GM12891 (cell line): ENCODE data around the gene KRT31.

Experiments
- DNase-seq: peaks from one replicate; pipeline ENCODE4 v3.0.0; 2011; ENCODE audit warnings: low spot score; ENCODE audit not compliant: insufficient read length
- FAIRE-seq: peaks from 2 replicates; lab custom pipeline; 2011; peaks lifted over from hg19 to GRCh38; lab: Jason Lieb, UNC
- PAX5 ChIP-seq: IDR thresholded peaks from 2 replicates; pipeline ENCODE4 v1.6.1; 2011; ENCODE audit warnings: low read length, moderate library complexity, mild to moderate bottlenecking; ENCODE audit not compliant: insufficient read depth, severe bottlenecking
- POLR2A ChIP-seq: IDR thresholded peaks from 2 replicates; pipeline ENCODE4 v1.6.1; 2011; ENCODE audit warnings: low read depth, low read length, control low read depth
- POLR2AphosphoS5 ChIP-seq: IDR thresholded peaks from 2 replicates; pipeline ENCODE4 v1.6.1; 2011; ENCODE audit warnings: low read depth, low read length, control low read depth
- POU2F2 ChIP-seq: IDR thresholded peaks from 2 replicates; pipeline ENCODE4 v1.6.1; 2011; ENCODE audit warnings: low read depth, mild to moderate bottlenecking, control low read depth, low read length, moderate library complexity
- SPI1 ChIP-seq: IDR thresholded peaks from 2 replicates; pipeline ENCODE4 v1.6.1; 2011; ENCODE audit warnings: low read depth, low read length, control low read depth
- TAF1 ChIP-seq: IDR thresholded peaks from 2 replicates; pipeline ENCODE4 v1.6.1; 2011; ENCODE audit warnings: low read depth, low read length, control low read depth

The KRT31 gene

GRCh38 chr17:41419716-41420115 is 22.3 kb upstream of the KRT31 start:
- TF ChIP-seq POLR2AphosphoS5 (no peak), TAF1 (no peak), POLR2A (no peak), SPI1 (no peak), POU2F2 (no peak), PAX5 (no peak)
- FAIRE-seq (no peak), DNase-seq (no peak)

- DNase-seq (no peak), FAIRE-seq (no peak)
- no peak for TF ChIP-seq POLR2AphosphoS5
- TF ChIP-seq POU2F2: no peak
- no peak for TF ChIP-seq SPI1
- no peak for TF ChIP-seq TAF1
- no peak for TF ChIP-seq POLR2A
- no peak for TF ChIP-seq PAX5
Measured at GRCh38 chr17:41418116-41418860, 20.9 kb upstream of the KRT31 start.

- no peak for TF ChIP-seq POU2F2
- TF ChIP-seq POLR2AphosphoS5: no peak
- TF ChIP-seq POLR2A: no peak
- TF ChIP-seq SPI1: no peak
- TF ChIP-seq TAF1: no peak
- TF ChIP-seq PAX5: no peak
- FAIRE-seq (no peak), DNase-seq (no peak)
Measured at GRCh38 chr17:41417576-41418015, 20.2 kb upstream of the KRT31 start.

DNA sequence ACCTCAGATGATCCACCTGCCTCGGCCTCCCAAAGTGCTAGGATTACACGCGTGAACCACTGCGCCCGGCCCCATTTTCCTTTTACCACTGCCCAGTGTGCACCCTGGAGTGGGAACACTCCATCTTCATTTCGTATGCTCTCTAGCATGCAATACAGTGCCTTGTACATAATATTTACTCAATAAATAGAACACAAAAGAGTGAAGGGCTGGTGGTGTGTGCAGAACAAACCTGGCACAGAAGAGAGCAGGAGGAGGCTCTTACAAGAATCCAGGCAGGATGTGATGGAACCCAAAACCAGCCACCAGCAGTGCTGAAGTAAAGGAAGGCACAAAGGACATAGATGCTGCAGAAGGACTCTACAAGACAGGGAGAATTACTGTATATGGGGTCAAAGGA is 19.7 kb upstream of the KRT31 start:
- no peak for FAIRE-seq
- TF ChIP-seq SPI1: no peak
- no peak for TF ChIP-seq TAF1
- no peak for TF ChIP-seq POLR2AphosphoS5
- no peak for TF ChIP-seq POLR2A
- no peak for TF ChIP-seq PAX5
- TF ChIP-seq POU2F2: no peak
- DNase-seq: no peak

GRCh38 chr17:41416479-41416878 is 19.1 kb upstream of the KRT31 start:
- no peak for FAIRE-seq
- no peak for DNase-seq
- TF ChIP-seq PAX5 (no peak), POU2F2 (no peak)

GRCh38 chr17:41415833-41416335 is 18.5 kb upstream of the KRT31 start:
- DNase-seq: no peak
- no peak for TF ChIP-seq POU2F2
- no peak for TF ChIP-seq SPI1
- TF ChIP-seq PAX5: no peak
- TF ChIP-seq POLR2A: no peak
- TF ChIP-seq POLR2AphosphoS5: no peak
- no peak for TF ChIP-seq TAF1
- no peak for FAIRE-seq

GRCh38 chr17:41415411-41415810 is 18.0 kb upstream of the KRT31 start:
- DNase-seq (no peak), FAIRE-seq (no peak)
- TF ChIP-seq PAX5 (no peak), POU2F2 (no peak), SPI1 (no peak), TAF1 (no peak), POLR2A (no peak), POLR2AphosphoS5 (no peak)

DNA sequence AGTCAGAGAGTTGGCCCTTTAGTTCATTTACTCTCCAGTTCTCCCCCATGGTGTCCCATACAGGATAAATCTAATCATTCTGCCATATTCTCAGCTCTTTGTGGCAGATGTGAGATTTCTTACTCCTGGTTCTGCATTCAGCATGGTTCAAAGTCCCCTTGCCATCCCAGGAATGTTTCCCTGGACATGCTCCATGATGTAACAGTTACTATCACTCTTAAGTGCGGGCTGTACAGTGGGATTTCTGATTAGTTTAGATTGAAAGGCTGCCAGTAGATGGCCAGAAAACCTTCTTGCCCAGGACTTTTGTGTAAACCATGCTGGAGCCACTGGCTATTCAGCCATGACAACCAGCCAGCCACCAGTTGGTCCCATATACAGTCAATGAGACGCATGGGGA is 16.6 kb upstream of the KRT31 start:
- FAIRE-seq: no peak
- DNase-seq: no peak
- TF ChIP-seq TAF1 (no peak), POU2F2 (no peak), POLR2AphosphoS5 (no peak), POLR2A (no peak)

- FAIRE-seq (no peak), DNase-seq (no peak)
- TF ChIP-seq SPI1 (no peak), POLR2AphosphoS5 (no peak), POLR2A (no peak), POU2F2 (no peak), TAF1 (no peak), PAX5 (no peak)
Measured at GRCh38 chr17:41413353-41413957, 16.0 kb upstream of the KRT31 start.
